Lower leg skin (tissue), 3 donors: Measurements from ENCODE around the gene SNX11.

Experiments
- CTCF ChIP-seq, 3 donors: fragments of 450-650 bp; IDR thresholded peaks; one replicate each; pipeline ENCODE4 v1.5.1; 2016; ENCODE audit warnings: antibody characterized with exemption in 3 of 3, mild to moderate bottlenecking in 3 of 3, moderate library complexity in 2 of 3
- POLR2A ChIP-seq, 2 donors: fragments of 450-650 bp; IDR thresholded peaks; one replicate each; pipeline ENCODE4 v1.6.1; 2016 to 2017; ENCODE audit warnings: antibody characterized with exemption in 2 of 2, mild to moderate bottlenecking in 1 of 2, moderate library complexity in 1 of 2

GRCh38 chr17:48066192-48066591, 41.4 kb upstream of the SNX11 start:
- TF ChIP-seq CTCF (IDR thresholded peaks at IDR 0.05), result no peak
- TF ChIP-seq POLR2A (IDR thresholded peaks at IDR 0.05), result no peak
